Measurements from ENCODE around the gene MPZL2.
"Not testable (repeated sequence)": the region's sequence is repeated elsewhere in the genome, so short reads cannot be mapped to it uniquely, and the experiment has no call there.

MPZL2 gene

GRCh38 chr11:118263695-118264568 is at the start of gene MPZL2:
Gene MPZL2, minus strand, starts transcription at chr11:118264297. Its CDS starts 144 bp downstream, at chr11:118264153.
- H3K4me1 ChIP-seq (ENCODE audit: insufficient read depth, low read length), result peaks cover 7% of the 10 kb centered on the region; the same call in 1 of the 2 replicates
- peak within 1 kb of the TSS; percentile 49; the same call in 1 of the 2 replicates for H3K9ac ChIP-seq (ENCODE audit: low read depth, low read length)
- no peak within 1 kb of the TSS for H3K27ac ChIP-seq (ENCODE audit: low read length)
- peak within 1 kb of the TSS; percentile 65 for H3K4me3 ChIP-seq (ENCODE audit: low read length)
- peaks cover 86% of the 10 kb centered on the region for H3K27me3 ChIP-seq (ENCODE audit: insufficient read depth, low read length)
- no peaks in the 10 kb centered on the region for H3K9me3 ChIP-seq (ENCODE audit: insufficient read depth, low read depth, low read length)
- H3K36me3 ChIP-seq (ENCODE audit: insufficient read depth, low read depth, low read length), result no peaks in the 10 kb centered on the region

- Histone ChIP-seq H3K9me3 (ENCODE audit: insufficient read depth, low read depth, low read length) (peaks cover 4% of the 10 kb centered on the region; the same call in 1 of the 2 replicates), H3K27me3 (ENCODE audit: insufficient read depth, low read length) (peaks cover 27% of the 10 kb centered on the region; the same call in 1 of the 2 replicates), H3K27ac (ENCODE audit: low read length) (no peak overlapping the region), H3K4me3 (ENCODE audit: low read length) (no peak overlapping the region), H3K9ac (ENCODE audit: low read depth, low read length) (no peak overlapping the region), H3K4me1 (ENCODE audit: insufficient read depth, low read length) (peaks cover 20% of the 10 kb centered on the region), H3K36me3 (ENCODE audit: insufficient read depth, low read depth, low read length) (no peaks in the 10 kb centered on the region)
These were observed 49.1 kb upstream of the MPZL2 start for GRCh38 chr11:118313242-118313641.

GRCh38 chr11:118312328-118312727 is 48.2 kb upstream of the MPZL2 start:
- Histone ChIP-seq H3K4me1 (ENCODE audit: insufficient read depth, low read length) (peaks cover 20% of the 10 kb centered on the region), H3K9ac (ENCODE audit: low read depth, low read length) (no peak overlapping the region), H3K27me3 (ENCODE audit: insufficient read depth, low read length) (peaks cover 26% of the 10 kb centered on the region; the same call in 1 of the 2 replicates), H3K9me3 (ENCODE audit: insufficient read depth, low read depth, low read length) (peaks cover 4% of the 10 kb centered on the region; the same call in 1 of the 2 replicates), H3K27ac (ENCODE audit: low read length) (no peak overlapping the region), H3K4me3 (ENCODE audit: low read length) (no peak overlapping the region), H3K36me3 (ENCODE audit: insufficient read depth, low read depth, low read length) (no peaks in the 10 kb centered on the region)

GRCh38 chr11:118311518-118311917 is 47.4 kb upstream of the MPZL2 start:
- Histone ChIP-seq H3K9ac (ENCODE audit: low read depth, low read length) (no peak overlapping the region), H3K4me1 (ENCODE audit: insufficient read depth, low read length) (peaks cover 13% of the 10 kb centered on the region), H3K4me3 (ENCODE audit: low read length) (no peak overlapping the region)

GRCh38 chr11:118310781-118311485 is 46.8 kb upstream of the MPZL2 start:
- Histone ChIP-seq H3K9ac (ENCODE audit: low read depth, low read length) (no peak overlapping the region), H3K4me3 (ENCODE audit: low read length) (no peak overlapping the region), H3K4me1 (ENCODE audit: insufficient read depth, low read length) (peaks cover 8% of the 10 kb centered on the region; the same call in 1 of the 2 replicates), H3K36me3 (ENCODE audit: insufficient read depth, low read depth, low read length) (no peaks in the 10 kb centered on the region), H3K27ac (ENCODE audit: low read length) (no peak overlapping the region), H3K9me3 (ENCODE audit: insufficient read depth, low read depth, low read length) (no peaks in the 10 kb centered on the region), H3K27me3 (ENCODE audit: insufficient read depth, low read length) (peaks cover 13% of the 10 kb centered on the region; the same call in 1 of the 2 replicates)

More at GRCh38 chr11:118311518-118311917, 47.4 kb upstream of the MPZL2 start:
- H3K27me3 ChIP-seq (ENCODE audit: insufficient read depth, low read length), result peaks cover 17% of the 10 kb centered on the region; the same call in 1 of the 2 replicates
- no peak overlapping the region for H3K27ac ChIP-seq (ENCODE audit: low read length)
- H3K9me3 ChIP-seq (ENCODE audit: insufficient read depth, low read depth, low read length), result no peaks in the 10 kb centered on the region
- H3K36me3 ChIP-seq (ENCODE audit: insufficient read depth, low read depth, low read length), result no peaks in the 10 kb centered on the region

- no peak overlapping the region for H3K27ac ChIP-seq (ENCODE audit: low read length)
- peaks cover 13% of the 10 kb centered on the region; the same call in 1 of the 2 replicates for H3K27me3 ChIP-seq (ENCODE audit: insufficient read depth, low read length)
- peaks cover 4% of the 10 kb centered on the region; the same call in 1 of the 2 replicates for H3K4me1 ChIP-seq (ENCODE audit: insufficient read depth, low read length)
- no peak overlapping the region for H3K4me3 ChIP-seq (ENCODE audit: low read length)
- no peak overlapping the region for H3K9ac ChIP-seq (ENCODE audit: low read depth, low read length)
- no peaks in the 10 kb centered on the region for H3K36me3 ChIP-seq (ENCODE audit: insufficient read depth, low read depth, low read length)
- H3K9me3 ChIP-seq (ENCODE audit: insufficient read depth, low read depth, low read length), result no peaks in the 10 kb centered on the region
These were observed 46.2 kb upstream of the MPZL2 start for GRCh38 chr11:118310271-118310670.

- not testable (repeated sequence) for H3K36me3 ChIP-seq (ENCODE audit: insufficient read depth, low read depth, low read length); H3K4me3 ChIP-seq (ENCODE audit: low read length); H3K4me1 ChIP-seq (ENCODE audit: insufficient read depth, low read length); H3K27me3 ChIP-seq (ENCODE audit: insufficient read depth, low read length); H3K9me3 ChIP-seq (ENCODE audit: insufficient read depth, low read depth, low read length); H3K9ac ChIP-seq (ENCODE audit: low read depth, low read length); H3K27ac ChIP-seq (ENCODE audit: low read length)
These were observed 45.0 kb upstream of the MPZL2 start for GRCh38 chr11:118308995-118309528.

- no peaks in the 10 kb centered on the region for H3K27me3 ChIP-seq (ENCODE audit: insufficient read depth, low read length)
- H3K4me1 ChIP-seq (ENCODE audit: insufficient read depth, low read length), result no peaks in the 10 kb centered on the region
- H3K9me3 ChIP-seq (ENCODE audit: insufficient read depth, low read depth, low read length), result no peaks in the 10 kb centered on the region
- no peak overlapping the region for H3K4me3 ChIP-seq (ENCODE audit: low read length)
- no peak overlapping the region for H3K9ac ChIP-seq (ENCODE audit: low read depth, low read length)
- H3K36me3 ChIP-seq (ENCODE audit: insufficient read depth, low read depth, low read length), result no peaks in the 10 kb centered on the region
- no peak overlapping the region for H3K27ac ChIP-seq (ENCODE audit: low read length)
These were observed 42.5 kb upstream of the MPZL2 start for GRCh38 chr11:118306556-118306955.

GRCh38 chr11:118305726-118306125 is 41.6 kb upstream of the MPZL2 start:
- Histone ChIP-seq H3K36me3 (ENCODE audit: insufficient read depth, low read depth, low read length) (no peaks in the 10 kb centered on the region), H3K27ac (ENCODE audit: low read length) (no peak overlapping the region), H3K27me3 (ENCODE audit: insufficient read depth, low read length) (no peaks in the 10 kb centered on the region), H3K4me1 (ENCODE audit: insufficient read depth, low read length) (no peaks in the 10 kb centered on the region), H3K9me3 (ENCODE audit: insufficient read depth, low read depth, low read length) (no peaks in the 10 kb centered on the region), H3K9ac (ENCODE audit: low read depth, low read length) (no peak overlapping the region), H3K4me3 (ENCODE audit: low read length) (no peak overlapping the region)

GRCh38 chr11:118304568-118305248 is 40.6 kb upstream of the MPZL2 start, which contains the start of gene CD3E:
Gene CD3E, plus strand, starts transcription at chr11:118304730. Its CDS starts 223 bp downstream, at chr11:118304953.
- H3K27me3 ChIP-seq (ENCODE audit: insufficient read depth, low read length), result no peaks in the 10 kb centered on the region
- H3K4me1 ChIP-seq (ENCODE audit: insufficient read depth, low read length), result no peaks in the 10 kb centered on the region
- no peak within 1 kb of the TSS for H3K9ac ChIP-seq (ENCODE audit: low read depth, low read length)
- H3K36me3 ChIP-seq (ENCODE audit: insufficient read depth, low read depth, low read length), result no peaks in the 10 kb centered on the region
- H3K9me3 ChIP-seq (ENCODE audit: insufficient read depth, low read depth, low read length), result no peaks in the 10 kb centered on the region
- H3K4me3 ChIP-seq (ENCODE audit: low read length), result no peak within 1 kb of the TSS
- no peak within 1 kb of the TSS for H3K27ac ChIP-seq (ENCODE audit: low read length)

GRCh38 chr11:118304227-118304567 is 40.1 kb upstream of the MPZL2 start:
- Histone ChIP-seq H3K4me1 (ENCODE audit: insufficient read depth, low read length) (no peaks in the 10 kb centered on the region), H3K27me3 (ENCODE audit: insufficient read depth, low read length) (0 out of 2 replicates have a peak, but pooled peaks cover 3% of the 10 kb centered on the region), H3K36me3 (ENCODE audit: insufficient read depth, low read depth, low read length) (no peaks in the 10 kb centered on the region), H3K9me3 (ENCODE audit: insufficient read depth, low read depth, low read length) (no peaks in the 10 kb centered on the region), H3K4me3 (ENCODE audit: low read length) (no peak overlapping the region), H3K27ac (ENCODE audit: low read length) (no peak overlapping the region), H3K9ac (ENCODE audit: low read depth, low read length) (no peak overlapping the region)

Data from iPS-20b (cell line).